Thymus (tissue), 11 donors: Measurements from ENCODE around the gene ATP2B3. TPM values are rescaled to one million over a fixed set of nuclear protein-coding genes. Genes with fewer than 3 reads are reported as not detected.
A peak's percentile ranks its signal among the peaks of the same experiment; 100 is the strongest.

Experiments used
- DNase-seq, 9 donors: peaks; one replicate each; pipeline ENCODE4 v3.0.0-alpha.2; 2013; ENCODE audit warnings: low spot score in 9 of 9, low read depth in 6 of 9, missing footprints in 1 of 9
- H3K27ac ChIP-seq, 2 donors: one replicate each; pipeline ENCODE4 v1.5.1; 2013; ENCODE audit warnings: control low read depth in 1 of 2, low read depth in 1 of 2, low read length in 1 of 2, mild to moderate bottlenecking in 1 of 2, moderate library complexity in 1 of 2
- H3K27me3 ChIP-seq, 2 donors: one replicate each; pipeline ENCODE4 v1.5.1; 2013; ENCODE audit warnings: low read length in 1 of 2; ENCODE audit not compliant: control insufficient read depth in 2 of 2, insufficient read depth in 1 of 2
- H3K36me3 ChIP-seq, 2 donors: one replicate each; pipeline ENCODE4 v1.5.1; 2013; ENCODE audit warnings: low read length in 1 of 2, mild to moderate bottlenecking in 1 of 2, moderate library complexity in 1 of 2; ENCODE audit not compliant: control insufficient read depth in 2 of 2, insufficient read depth in 2 of 2
- H3K4me1 ChIP-seq, 2 donors: one replicate each; pipeline ENCODE4 v1.5.1; 2013; ENCODE audit warnings: low read length in 2 of 2; ENCODE audit not compliant: control insufficient read depth in 2 of 2, insufficient read depth in 2 of 2
- H3K4me3 ChIP-seq, 2 donors: one replicate each; pipeline ENCODE4 v1.5.1; 2013; ENCODE audit warnings: low read length in 2 of 2, control low read depth in 1 of 2, mild to moderate bottlenecking in 1 of 2
- H3K9me3 ChIP-seq, 2 donors: one replicate each; pipeline ENCODE4 v1.5.1; 2013; ENCODE audit warnings: low read length in 1 of 2, mild to moderate bottlenecking in 1 of 2; ENCODE audit not compliant: control insufficient read depth in 2 of 2, insufficient read depth in 1 of 2
- WGBS: extraction: QIAGEN DNeasy Blood & Tissue Kit; methylation state at CpG from one replicate; pipeline ENCODE4 v1.1.7; 2013; 5-methylcytosine and 5-hydroxymethylcytosine counted together
- polyA plus RNA-seq: library from polyadenylated mRNA; stranded (reverse); fragments of 200-250 nt; gene quantifications from one replicate; pipeline ENCODE4 v1.2.3, GENCODE V29; 2013
- total RNA-seq: library from RNA; stranded (reverse); fragments of 120-200 nt; gene quantifications from one replicate; pipeline ENCODE4 v1.2.4, GENCODE V29; 2013
- donor health status: healthy.

ATP2B3 gene
- total and polyA plus RNA-seq, 2 donors, result 0.02 to 0.09 TPM

- peaks cover 0 to 13% of the 10 kb centered on the region in 2 donors for H3K4me1 ChIP-seq
- DNase-seq, result no peak
- no peaks in the 10 kb centered on the region for H3K27me3 ChIP-seq
- H3K27ac ChIP-seq, result no peak overlapping the region
- H3K4me3 ChIP-seq, result no peak overlapping the region
- peaks cover 13 to 39% of the 10 kb centered on the region in 2 donors for H3K36me3 ChIP-seq
- WGBS, result 98% methylated on average over 21 of the region's 21 CpGs
- no peaks in the 10 kb centered on the region for H3K9me3 ChIP-seq
These were observed 78.7 kb downstream of the ATP2B3 start for GRCh38 chrX:153595859-153596857.

GRCh38 chrX:153596981-153597750 is 79.7 kb downstream of the ATP2B3 start:
- H3K4me1 ChIP-seq, result peaks cover 0 to 13% of the 10 kb centered on the region in 2 donors
- peaks cover 11 to 29% of the 10 kb centered on the region in 2 donors for H3K36me3 ChIP-seq
- H3K27me3 ChIP-seq, result no peaks in the 10 kb centered on the region
- H3K9me3 ChIP-seq, result no peaks in the 10 kb centered on the region
- H3K27ac ChIP-seq, result no peak overlapping the region
- DNase-seq, result no peak
- WGBS, result 90% methylated on average over 6 of the region's 6 CpGs
- no peak overlapping the region for H3K4me3 ChIP-seq

- under 1% methylated on average over 71 of the region's 79 CpGs for WGBS
- H3K4me3 ChIP-seq, result peak within 1 kb of the TSS; percentile 68 to 69
- H3K36me3 ChIP-seq, result peaks cover 4 to 16% of the 10 kb centered on the region in 2 donors
- DNase-seq, result peak in 2 of 9 donors; percentile 14 to 38
- H3K4me1 ChIP-seq, result peaks cover 0 to 13% of the 10 kb centered on the region in 2 donors
- H3K27ac ChIP-seq, result peak within 1 kb of the TSS in 1 of 2 donors; percentile 18
- no peaks in the 10 kb centered on the region for H3K9me3 ChIP-seq
- H3K27me3 ChIP-seq, result no peaks in the 10 kb centered on the region
These were observed 81.2 kb downstream of the ATP2B3 start, which contains the start of gene CCNQ for GRCh38 chrX:153598541-153599191. Gene CCNQ, minus strand, starts transcription at chrX:153599139. Its CDS starts 66 bp downstream, at chrX:153599073.

GRCh38 chrX:153599192-153600031 is 82.0 kb downstream of the ATP2B3 start:
- no peaks in the 10 kb centered on the region for H3K9me3 ChIP-seq
- peaks cover 0 to 13% of the 10 kb centered on the region in 2 donors for H3K4me1 ChIP-seq
- H3K27ac ChIP-seq, result peak overlapping the region in 1 of 2 donors; percentile 18
- under 1% methylated on average over 67 of the region's 79 CpGs for WGBS
- H3K4me3 ChIP-seq, result peak overlapping the region; percentile 64 to 68
- DNase-seq, result peak; percentile 45 to 87 (median 75)
- peaks cover 2 to 8% of the 10 kb centered on the region in 2 donors for H3K36me3 ChIP-seq
- no peaks in the 10 kb centered on the region for H3K27me3 ChIP-seq

GRCh38 chrX:153600032-153600373 is 82.6 kb downstream of the ATP2B3 start:
- peak overlapping the region; percentile 64 to 68 for H3K4me3 ChIP-seq
- H3K27ac ChIP-seq, result no peak overlapping the region
- WGBS, result 2% methylated on average over 2 of the region's 2 CpGs
- no peaks in the 10 kb centered on the region for H3K27me3 ChIP-seq
- H3K9me3 ChIP-seq, result no peaks in the 10 kb centered on the region
- H3K4me1 ChIP-seq, result peaks cover 0 to 13% of the 10 kb centered on the region in 2 donors
- H3K36me3 ChIP-seq, result peaks cover 2 to 7% of the 10 kb centered on the region in 2 donors
- DNase-seq, result peak in 2 of 9 donors; percentile 12 to 28

GRCh38 chrX:153600921-153601320 is 83.5 kb downstream of the ATP2B3 start:
- H3K36me3 ChIP-seq, result peaks cover 0 to 3% of the 10 kb centered on the region in 2 donors
- no peak overlapping the region for H3K27ac ChIP-seq
- 92% methylated on average over 7 of the region's 7 CpGs for WGBS
- peaks cover 0 to 13% of the 10 kb centered on the region in 2 donors for H3K4me1 ChIP-seq
- H3K9me3 ChIP-seq, result no peaks in the 10 kb centered on the region
- no peak for DNase-seq
- no peaks in the 10 kb centered on the region for H3K27me3 ChIP-seq
- H3K4me3 ChIP-seq, result no peak overlapping the region

- H3K4me3 ChIP-seq, result no peak overlapping the region
- H3K27me3 ChIP-seq, result peaks cover 0 to 2% of the 10 kb centered on the region in 2 donors
- no peak overlapping the region for H3K27ac ChIP-seq
- no peak for DNase-seq
- H3K4me1 ChIP-seq, result peaks cover 0 to 13% of the 10 kb centered on the region in 2 donors
- 98% methylated on average over 12 of the region's 12 CpGs for WGBS
- H3K9me3 ChIP-seq, result no peaks in the 10 kb centered on the region
- H3K36me3 ChIP-seq, result no peaks in the 10 kb centered on the region
These were observed 84.2 kb downstream of the ATP2B3 start for GRCh38 chrX:153601511-153602110.

- H3K27me3 ChIP-seq, result peaks cover 0 to 2% of the 10 kb centered on the region in 2 donors
- no peak overlapping the region for H3K27ac ChIP-seq
- no peak overlapping the region for H3K4me3 ChIP-seq
- H3K9me3 ChIP-seq, result no peaks in the 10 kb centered on the region
- DNase-seq, result no peak
- H3K4me1 ChIP-seq, result peaks cover 0 to 13% of the 10 kb centered on the region in 2 donors
- H3K36me3 ChIP-seq, result no peaks in the 10 kb centered on the region
- 98% methylated on average over 3 of the region's 3 CpGs for WGBS
These were observed 85.2 kb downstream of the ATP2B3 start for GRCh38 chrX:153602601-153603000.
